GM08714 (cell line): ENCODE results near the gene TBL1XR1.

Source experiments
- H3K4me3 ChIP-seq: fragments of 200-500 bp; sonication (Bioruptor generic); 2 replicates; pipeline ENCODE4 v1.5.1; 2014; ENCODE audit warnings: mild to moderate bottlenecking, low read length, inconsistent platforms
- ZNF274 ChIP-seq: IDR thresholded peaks from 2 replicates; pipeline ENCODE4 v1.6.1; 2012; ENCODE audit warnings: mild to moderate bottlenecking, low read depth, low read length

Gene TBL1XR1

GRCh38 chr3:177105623-177106022 is 91.7 kb downstream of the TBL1XR1 start:
- TF ChIP-seq ZNF274: no peak
- no peak overlapping the region for H3K4me3 ChIP-seq

- no peak for TF ChIP-seq ZNF274
- no peak overlapping the region for H3K4me3 ChIP-seq
Observed at GRCh38 chr3:177104299-177104992, 92.8 kb downstream of the TBL1XR1 start.

GRCh38 chr3:177102553-177102952 is 94.7 kb downstream of the TBL1XR1 start:
- TF ChIP-seq ZNF274: no peak
- no peak overlapping the region for H3K4me3 ChIP-seq

- no peak for TF ChIP-seq ZNF274
- no peak overlapping the region for H3K4me3 ChIP-seq
Observed at GRCh38 chr3:177098551-177098950, 98.7 kb downstream of the TBL1XR1 start.

GRCh38 chr3:177096615-177097014 is 100.7 kb downstream of the TBL1XR1 start:
- no peak overlapping the region for H3K4me3 ChIP-seq
- TF ChIP-seq ZNF274: no peak

GRCh38 chr3:177093966-177094365 is 103.3 kb downstream of the TBL1XR1 start:
- TF ChIP-seq ZNF274: no peak
- H3K4me3 ChIP-seq: no peak overlapping the region

- H3K4me3 ChIP-seq: no peak overlapping the region
Observed at GRCh38 chr3:177089901-177090300, 107.4 kb downstream of the TBL1XR1 start.

GRCh38 chr3:177089110-177089509 is 108.2 kb downstream of the TBL1XR1 start:
- H3K4me3 ChIP-seq: no peak overlapping the region
- no peak for TF ChIP-seq ZNF274

More at GRCh38 chr3:177089901-177090300, 107.4 kb downstream of the TBL1XR1 start:
- no peak for TF ChIP-seq ZNF274

- H3K4me3 ChIP-seq: no peak overlapping the region
- no peak for TF ChIP-seq ZNF274
Observed at GRCh38 chr3:177085794-177086193, 111.5 kb downstream of the TBL1XR1 start.

- no peak overlapping the region for H3K4me3 ChIP-seq
- TF ChIP-seq ZNF274: no peak
Observed at GRCh38 chr3:177084616-177085015, 112.7 kb downstream of the TBL1XR1 start.

GRCh38 chr3:177080122-177080521 is 117.2 kb downstream of the TBL1XR1 start:
- H3K4me3 ChIP-seq: no peak overlapping the region
- TF ChIP-seq ZNF274: no peak

GRCh38 chr3:177079684-177080083 is 117.6 kb downstream of the TBL1XR1 start:
- no peak for TF ChIP-seq ZNF274
- no peak overlapping the region for H3K4me3 ChIP-seq

GRCh38 chr3:177071496-177072156 is 125.7 kb downstream of the TBL1XR1 start:
- no peak for TF ChIP-seq ZNF274
- no peak overlapping the region for H3K4me3 ChIP-seq

- no peak overlapping the region for H3K4me3 ChIP-seq
- no peak for TF ChIP-seq ZNF274
Observed at GRCh38 chr3:177069514-177070329, 127.6 kb downstream of the TBL1XR1 start.

- no peak overlapping the region for H3K4me3 ChIP-seq
- TF ChIP-seq ZNF274: no peak
Observed at GRCh38 chr3:177068967-177069366, 128.3 kb downstream of the TBL1XR1 start.
